Measurements from ENCODE around the gene FOXR1.

FOXR1 gene

DNA sequence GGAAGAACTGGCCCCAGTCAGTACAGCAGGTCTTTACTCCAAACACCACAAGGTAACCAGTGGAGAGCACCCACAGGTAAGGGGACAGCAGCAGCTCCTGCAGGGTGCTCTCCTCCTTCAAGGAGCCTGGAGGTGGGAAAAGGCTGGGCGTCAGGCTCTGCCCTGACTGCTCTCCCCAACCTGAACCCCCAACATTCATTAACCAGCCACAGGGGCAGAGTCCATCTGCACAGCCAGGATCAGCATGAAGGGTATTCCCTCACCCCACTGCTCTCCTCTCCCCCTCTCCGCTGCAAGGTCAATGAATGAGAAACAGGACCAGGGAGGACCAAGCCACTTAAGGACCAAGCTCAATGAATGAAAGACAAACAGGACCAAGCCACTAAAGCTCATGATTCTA lies 55.4 kb downstream of the FOXR1 start:
- 90% methylated on average over 2 of the region's 2 CpGs for WGBS

DNA sequence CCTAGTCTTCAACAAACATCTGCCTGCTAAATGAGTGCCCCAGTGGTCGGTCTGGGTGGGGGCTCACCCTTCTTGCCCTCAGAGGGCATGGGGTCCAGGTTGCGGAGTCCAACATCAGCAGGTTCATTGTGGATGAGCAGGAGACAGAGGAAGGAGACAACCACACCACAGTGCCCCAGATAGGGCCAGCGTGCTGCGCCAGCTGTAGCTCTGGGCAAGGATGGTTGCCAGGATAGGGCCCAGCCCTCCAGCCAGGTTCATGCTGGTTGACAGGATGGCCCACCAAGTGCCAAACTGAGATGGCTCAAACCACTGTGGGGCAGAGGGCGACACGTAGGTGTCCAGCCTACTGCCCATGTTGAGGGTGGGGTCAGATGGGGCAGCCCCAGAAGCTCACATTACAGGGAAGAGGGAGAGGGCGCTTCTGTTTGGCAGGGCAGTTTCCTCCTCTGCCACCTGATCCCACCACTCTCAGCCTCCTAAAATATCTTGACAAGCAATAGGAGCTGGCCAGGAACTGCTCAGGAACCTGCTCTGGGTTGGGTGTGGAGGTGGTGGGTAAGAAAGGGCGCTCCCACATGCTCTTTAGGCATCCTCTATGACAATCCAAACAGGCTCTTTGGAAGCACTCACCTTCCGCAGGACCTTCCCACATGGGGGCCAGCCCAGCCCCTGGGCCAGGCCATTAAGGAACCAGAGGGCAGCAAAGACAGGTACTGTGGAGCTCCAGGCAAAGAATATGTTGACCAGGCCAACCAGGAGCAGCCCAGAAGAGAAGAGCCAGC lies 56.2 kb downstream of the FOXR1 start:
- Histone ChIP-seq H2BK5ac (ENCODE audit: low read depth, low read length, poor library complexity, severe bottlenecking) (no peak overlapping the region), H3K36me3 (ENCODE audit: control insufficient read depth in 1 of 2, insufficient read depth in 2 of 2, low read depth in 1 of 2, low read length in 2 of 2) (peaks cover 41 to 48% of the 10 kb centered on the region in 2 experiments), H3K18ac (ENCODE audit: low read depth in 1 of 2, low read length in 2 of 2) (no peak overlapping the region), H3K79me1 (replicated peaks; ENCODE audit: low read length, poor library complexity, severe bottlenecking) (peaks cover 32% of the 10 kb centered on the region), H3K4ac (ENCODE audit: low read depth in 1 of 2, low read length in 2 of 2) (no peak overlapping the region), H3K27me3 (ENCODE audit: control insufficient read depth in 1 of 2, insufficient read depth in 1 of 2, low read length in 2 of 2) (no peaks in the 10 kb centered on the region), H4K91ac (ENCODE audit: low read length) (no peak overlapping the region), H3K4me3 (ENCODE audit: insufficient read depth in 1 of 2, low read depth in 1 of 2, low read length in 2 of 2) (no peak overlapping the region), H4K8ac (ENCODE audit: low read length) (no peak overlapping the region), H3K9me3 (ENCODE audit: control insufficient read depth, low read length) (no peaks in the 10 kb centered on the region), H3K14ac (ENCODE audit: low read length in 2 of 2) (no peak overlapping the region), H2AK5ac (ENCODE audit: low read length, severe bottlenecking) (peak overlapping the region; percentile 27), H3K27ac (ENCODE audit: low read length, poor library complexity, severe bottlenecking) (no peak overlapping the region), H3K4me2 (ENCODE audit: low read length, poor library complexity, severe bottlenecking) (peak overlapping the region; percentile 88), H2BK120ac (ENCODE audit: low read depth, low read length) (no peak overlapping the region), H3K4me1 (ENCODE audit: control insufficient read depth, insufficient read depth, low read depth, low read length) (peaks cover 41% of the 10 kb centered on the region), H3K23ac (ENCODE audit: low read length in 2 of 2) (no peak overlapping the region), H2BK15ac (ENCODE audit: low read depth, poor library complexity, severe bottlenecking) (no peak overlapping the region), H2AFZ (ENCODE audit: low read depth, low read length) (no peak overlapping the region), H2BK12ac (ENCODE audit: low read length in 2 of 2) (no peak overlapping the region), H3K9ac (ENCODE audit: low read length) (no peak overlapping the region)
- no peak for DNase-seq
- WGBS = 97% methylated on average over 6 of the region's 9 CpGs

More for the DNA sequence above, 55.4 kb downstream of the FOXR1 start:
- peaks cover 47 to 56% of the 10 kb centered on the region in 2 experiments for H3K36me3 ChIP-seq (ENCODE audit: control insufficient read depth in 1 of 2, insufficient read depth in 2 of 2, low read depth in 1 of 2, low read length in 2 of 2)
- no peak overlapping the region for H2BK12ac ChIP-seq (ENCODE audit: low read length in 2 of 2)
- peaks cover 32% of the 10 kb centered on the region for H3K79me1 ChIP-seq (replicated peaks; ENCODE audit: low read length, poor library complexity, severe bottlenecking)
- H2AK5ac ChIP-seq (ENCODE audit: low read length, severe bottlenecking) = no peak overlapping the region
- no peak overlapping the region for H2BK120ac ChIP-seq (ENCODE audit: low read depth, low read length)
- no peak overlapping the region for H3K23ac ChIP-seq (ENCODE audit: low read length in 2 of 2)
- H2BK15ac ChIP-seq (ENCODE audit: low read depth, poor library complexity, severe bottlenecking) = no peak overlapping the region
- H2BK5ac ChIP-seq (ENCODE audit: low read depth, low read length, poor library complexity, severe bottlenecking) = no peak overlapping the region
- H3K27ac ChIP-seq (ENCODE audit: low read length, poor library complexity, severe bottlenecking) = no peak overlapping the region
- no peak overlapping the region for H3K9ac ChIP-seq (ENCODE audit: low read length)
- H4K91ac ChIP-seq (ENCODE audit: low read length) = no peak overlapping the region
- no peak overlapping the region for H2AFZ ChIP-seq (ENCODE audit: low read depth, low read length)
- peaks cover 41% of the 10 kb centered on the region for H3K4me1 ChIP-seq (ENCODE audit: control insufficient read depth, insufficient read depth, low read depth, low read length)
- H3K4me3 ChIP-seq (ENCODE audit: insufficient read depth in 1 of 2, low read depth in 1 of 2, low read length in 2 of 2) = no peak overlapping the region
- H3K14ac ChIP-seq (ENCODE audit: low read length in 2 of 2) = no peak overlapping the region
- no peak overlapping the region for H4K8ac ChIP-seq (ENCODE audit: low read length)
- DNase-seq = no peak
- H3K9me3 ChIP-seq (ENCODE audit: control insufficient read depth, low read length) = no peaks in the 10 kb centered on the region
- H3K27me3 ChIP-seq (ENCODE audit: control insufficient read depth in 1 of 2, insufficient read depth in 1 of 2, low read length in 2 of 2) = no peaks in the 10 kb centered on the region
- H3K18ac ChIP-seq (ENCODE audit: low read depth in 1 of 2, low read length in 2 of 2) = no peak overlapping the region
- H3K4me2 ChIP-seq (ENCODE audit: low read length, poor library complexity, severe bottlenecking) = no peak overlapping the region
- H3K4ac ChIP-seq (ENCODE audit: low read depth in 1 of 2, low read length in 2 of 2) = no peak overlapping the region

DNA sequence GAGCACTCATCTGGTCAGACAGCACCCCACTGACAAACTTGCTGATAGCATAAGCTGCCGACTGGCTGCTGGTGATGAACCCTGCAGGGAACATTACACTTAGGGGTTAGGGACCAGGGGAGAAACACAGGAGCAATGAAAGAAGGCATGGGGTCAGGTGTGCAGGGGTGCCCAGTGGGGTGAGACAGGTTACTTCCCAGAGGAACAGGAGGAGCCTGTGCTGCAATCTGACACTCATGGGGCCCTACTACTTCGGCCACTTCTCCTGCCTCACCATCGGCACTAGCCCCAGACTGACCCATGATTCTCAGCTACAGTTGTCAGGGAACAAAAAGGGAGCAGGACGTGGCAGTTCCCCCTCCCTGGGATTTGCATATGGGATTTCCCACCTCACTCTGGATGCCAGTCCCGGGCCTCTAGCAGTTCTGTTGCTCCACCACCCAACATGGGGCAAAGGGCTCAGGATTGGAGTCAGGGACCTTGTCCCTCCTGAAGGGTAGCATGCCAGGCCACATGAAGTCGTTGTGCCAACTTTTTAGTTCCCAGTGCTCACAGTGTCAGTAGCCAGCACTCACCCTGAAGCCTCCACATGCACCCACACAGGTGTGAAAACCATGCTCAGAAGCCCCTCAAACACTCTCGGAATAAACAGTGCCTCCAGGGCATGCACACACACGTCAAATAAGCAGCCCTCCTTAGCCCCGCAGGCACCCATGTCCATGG lies 56.9 kb downstream of the FOXR1 start:
- Histone ChIP-seq H3K27ac (ENCODE audit: low read length, poor library complexity, severe bottlenecking) (peak overlapping the region; percentile 93), H3K79me1 (replicated peaks; ENCODE audit: low read length, poor library complexity, severe bottlenecking) (peaks cover 32% of the 10 kb centered on the region), H2BK12ac (ENCODE audit: low read length in 2 of 2) (peak overlapping the region in 1 of 2 experiments; percentile 60), H3K4me3 (ENCODE audit: insufficient read depth in 1 of 2, low read depth in 1 of 2, low read length in 2 of 2) (peak overlapping the region in 1 of 2 experiments; percentile 21), H2AFZ (ENCODE audit: low read depth, low read length) (no peak overlapping the region), H2AK5ac (ENCODE audit: low read length, severe bottlenecking) (peak overlapping the region; percentile 98), H3K14ac (ENCODE audit: low read length in 2 of 2) (peak overlapping the region in 1 of 2 experiments; percentile 28), H2BK120ac (ENCODE audit: low read depth, low read length) (no peak overlapping the region), H3K4ac (ENCODE audit: low read depth in 1 of 2, low read length in 2 of 2) (peak overlapping the region in 1 of 2 experiments; percentile 41), H4K91ac (ENCODE audit: low read length) (no peak overlapping the region), H2BK15ac (ENCODE audit: low read depth, poor library complexity, severe bottlenecking) (no peak overlapping the region), H3K23ac (ENCODE audit: low read length in 2 of 2) (peak overlapping the region in 1 of 2 experiments; percentile 60), H3K36me3 (ENCODE audit: control insufficient read depth in 1 of 2, insufficient read depth in 2 of 2, low read depth in 1 of 2, low read length in 2 of 2) (peaks cover 34 to 43% of the 10 kb centered on the region in 2 experiments), H3K9me3 (ENCODE audit: control insufficient read depth, low read length) (no peaks in the 10 kb centered on the region), H3K4me2 (ENCODE audit: low read length, poor library complexity, severe bottlenecking) (peak overlapping the region; percentile 88), H3K18ac (ENCODE audit: low read depth in 1 of 2, low read length in 2 of 2) (no peak overlapping the region), H4K8ac (ENCODE audit: low read length) (no peak overlapping the region), H3K27me3 (ENCODE audit: control insufficient read depth in 1 of 2, insufficient read depth in 1 of 2, low read length in 2 of 2) (no peaks in the 10 kb centered on the region), H2BK5ac (ENCODE audit: low read depth, low read length, poor library complexity, severe bottlenecking) (peak overlapping the region; percentile 24), H3K9ac (ENCODE audit: low read length) (no peak overlapping the region), H3K4me1 (ENCODE audit: control insufficient read depth, insufficient read depth, low read depth, low read length) (peaks cover 41% of the 10 kb centered on the region)
- 84% methylated on average over 9 of the region's 9 CpGs for WGBS
- DNase-seq = no peak

DNA sequence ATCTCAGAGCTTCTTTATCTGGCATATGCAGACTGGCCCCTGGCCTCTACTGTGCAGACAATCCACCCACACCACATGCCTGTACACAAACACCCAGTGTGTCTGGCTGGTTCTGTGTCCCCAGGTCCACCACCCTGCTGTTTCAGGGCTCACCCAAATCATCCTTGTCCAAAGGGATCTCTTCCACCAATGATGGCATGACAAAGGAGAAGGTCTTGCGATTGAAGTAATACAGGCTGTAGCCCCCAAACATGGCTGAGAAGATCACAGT lies 57.4 kb downstream of the FOXR1 start:
- Histone ChIP-seq H3K27me3 (ENCODE audit: control insufficient read depth in 1 of 2, insufficient read depth in 1 of 2, low read length in 2 of 2) (no peaks in the 10 kb centered on the region), H2AFZ (ENCODE audit: low read depth, low read length) (no peak overlapping the region), H2BK120ac (ENCODE audit: low read depth, low read length) (no peak overlapping the region), H4K91ac (ENCODE audit: low read length) (peak overlapping the region; percentile 25), H2AK5ac (ENCODE audit: low read length, severe bottlenecking) (peak overlapping the region; percentile 98), H3K23ac (ENCODE audit: low read length in 2 of 2) (peak overlapping the region in 1 of 2 experiments; percentile 60), H3K9ac (ENCODE audit: low read length) (peak overlapping the region; percentile 85), H2BK15ac (ENCODE audit: low read depth, poor library complexity, severe bottlenecking) (no peak overlapping the region), H4K8ac (ENCODE audit: low read length) (no peak overlapping the region), H2BK5ac (ENCODE audit: low read depth, low read length, poor library complexity, severe bottlenecking) (peak overlapping the region; percentile 24), H3K36me3 (ENCODE audit: control insufficient read depth in 1 of 2, insufficient read depth in 2 of 2, low read depth in 1 of 2, low read length in 2 of 2) (peaks cover 29 to 41% of the 10 kb centered on the region in 2 experiments), H3K4ac (ENCODE audit: low read depth in 1 of 2, low read length in 2 of 2) (peak overlapping the region in 1 of 2 experiments; percentile 41), H3K9me3 (ENCODE audit: control insufficient read depth, low read length) (no peaks in the 10 kb centered on the region), H3K4me1 (ENCODE audit: control insufficient read depth, insufficient read depth, low read depth, low read length) (peaks cover 41% of the 10 kb centered on the region), H3K27ac (ENCODE audit: low read length, poor library complexity, severe bottlenecking) (peak overlapping the region; percentile 93), H3K18ac (ENCODE audit: low read depth in 1 of 2, low read length in 2 of 2) (no peak overlapping the region), H3K79me1 (replicated peaks; ENCODE audit: low read length, poor library complexity, severe bottlenecking) (peaks cover 32% of the 10 kb centered on the region), H2BK12ac (ENCODE audit: low read length in 2 of 2) (peak overlapping the region in 1 of 2 experiments; percentile 60), H3K4me2 (ENCODE audit: low read length, poor library complexity, severe bottlenecking) (peak overlapping the region; percentile 88), H3K4me3 (ENCODE audit: insufficient read depth in 1 of 2, low read depth in 1 of 2, low read length in 2 of 2) (peak overlapping the region in 1 of 2 experiments; percentile 21), H3K14ac (ENCODE audit: low read length in 2 of 2) (peak overlapping the region in 1 of 2 experiments; percentile 28)
- WGBS = 77% methylated on average over 1 of the region's 1 CpG
- no peak for DNase-seq

Data from mesenchymal stem cell (in vitro differentiated cells and primary cell).